Stimulated activated CD8-positive, alpha-beta memory T cell treated with anti-CD3 and anti-CD28 coated beads, Interleukin-12 subunit alpha, Interleukin-12 subunit beta, amount 100 ng/mL, for 24 hours (primary cell): Measurements from ENCODE around the gene UNC93B1.
A peak's percentile ranks its signal among the peaks of the same experiment; 100 is the strongest.

ENCODE experiments used
- DNase-seq: peaks from one replicate; pipeline ENCODE4 v3.0.0-alpha.2; 2020; ENCODE audit errors: extremely low read depth

The UNC93B1 gene

DNA sequence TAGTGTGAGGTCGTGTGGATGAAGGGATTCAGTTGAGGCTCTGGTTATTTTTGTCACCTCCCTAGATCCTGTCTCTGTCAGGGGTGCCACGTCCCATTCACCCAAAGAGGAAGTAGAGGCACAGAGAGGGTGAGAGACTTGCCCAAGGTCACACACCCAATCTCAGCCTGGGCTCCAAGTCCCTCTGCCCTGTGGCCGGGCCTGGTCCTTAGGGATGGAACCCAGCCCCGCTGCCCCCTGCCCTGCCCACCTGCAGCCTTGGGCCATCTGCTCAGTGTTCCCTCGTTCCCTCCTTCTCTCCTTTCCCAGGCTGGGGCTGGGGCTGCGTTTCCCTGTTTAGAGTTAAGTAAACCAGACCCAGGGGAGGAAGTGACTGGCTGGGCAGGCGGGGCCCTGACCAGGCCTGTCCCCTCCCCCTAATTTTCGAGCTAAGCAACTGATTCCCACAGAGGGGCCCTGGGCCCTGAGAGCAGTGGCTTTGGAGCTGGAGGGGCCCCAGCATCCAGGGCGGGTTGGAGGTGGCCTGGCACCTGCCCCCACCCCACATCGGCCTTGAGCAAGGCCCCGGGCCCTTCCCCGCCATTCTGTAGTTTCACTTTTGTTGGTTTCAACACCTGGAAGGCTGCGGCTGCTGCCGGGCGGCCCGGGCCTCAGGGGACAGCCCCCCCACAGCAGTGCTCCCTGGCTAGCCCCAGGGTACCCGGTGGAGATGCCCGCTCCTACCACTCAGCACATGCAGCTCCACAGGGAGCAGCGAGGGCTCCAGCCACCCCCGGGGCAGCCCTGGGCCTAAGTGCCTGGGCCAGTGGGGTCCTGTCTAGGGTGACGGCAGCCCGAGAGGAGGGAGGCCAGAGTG is 36.4 kb upstream of the UNC93B1 start:
- DNase-seq, result no peak

DNA sequence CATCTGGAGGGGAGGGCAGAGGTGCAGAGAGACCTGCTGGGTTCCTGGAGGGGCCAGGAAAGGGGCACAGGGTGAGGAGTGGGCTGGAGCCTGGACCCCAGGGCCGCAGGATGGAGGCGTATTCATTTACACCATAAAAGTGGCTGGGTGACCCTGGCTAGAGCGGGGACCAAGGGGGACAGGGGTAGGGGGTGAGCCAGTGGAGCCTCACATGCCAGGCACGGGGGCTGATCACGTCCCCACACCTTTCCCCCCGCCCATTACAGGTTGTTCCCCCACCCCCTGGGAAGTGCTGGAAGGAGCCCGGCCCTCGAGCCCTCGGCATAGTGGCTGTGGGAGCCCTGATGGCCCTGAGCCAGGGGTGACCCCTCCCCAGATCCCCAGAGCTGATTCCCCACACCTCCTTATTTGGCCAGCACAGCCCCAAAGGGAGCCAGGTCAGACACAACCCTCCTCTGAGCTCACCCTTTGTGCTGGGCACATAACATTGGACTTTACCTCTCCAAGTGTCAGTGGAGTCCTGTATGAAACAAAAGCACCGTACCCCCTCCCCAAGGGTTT is 35.7 kb upstream of the UNC93B1 start:
- DNase-seq, result no peak

- DNase-seq, result peak; percentile 32
Observed at GRCh38 chr11:68038718-68039525, 35.0 kb upstream of the UNC93B1 start, which contains the start of gene TCIRG1. TSS of gene TCIRG1 (plus strand) at chr11:68039025. CDS start at chr11:68041272, 2,247 bp downstream.

DNA sequence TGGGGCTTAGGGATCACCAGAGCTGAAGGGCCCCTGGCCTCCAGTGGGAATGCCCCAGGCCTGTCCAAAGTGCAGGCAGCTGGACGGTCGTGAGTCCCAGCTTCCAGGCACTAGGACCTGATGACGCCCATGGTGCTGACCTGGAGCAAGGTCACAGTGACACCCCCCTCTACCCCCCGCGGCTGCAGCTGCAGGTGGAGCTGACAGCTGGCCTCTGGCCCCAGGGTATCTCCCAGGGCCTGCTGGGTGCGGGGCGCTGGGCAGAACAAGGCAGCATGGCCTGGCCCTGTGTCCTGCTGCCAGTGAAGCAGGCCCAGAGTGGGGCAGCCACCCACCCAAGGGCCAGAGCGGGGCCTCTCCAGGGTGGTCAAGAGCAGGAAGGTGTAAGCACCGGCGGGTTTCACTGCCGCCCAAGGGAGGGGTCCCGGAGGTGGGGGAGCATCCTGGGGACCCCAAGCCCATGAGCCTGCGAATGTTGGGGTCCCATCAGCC is 34.4 kb upstream of the UNC93B1 start:
- DNase-seq, result no peak

DNA sequence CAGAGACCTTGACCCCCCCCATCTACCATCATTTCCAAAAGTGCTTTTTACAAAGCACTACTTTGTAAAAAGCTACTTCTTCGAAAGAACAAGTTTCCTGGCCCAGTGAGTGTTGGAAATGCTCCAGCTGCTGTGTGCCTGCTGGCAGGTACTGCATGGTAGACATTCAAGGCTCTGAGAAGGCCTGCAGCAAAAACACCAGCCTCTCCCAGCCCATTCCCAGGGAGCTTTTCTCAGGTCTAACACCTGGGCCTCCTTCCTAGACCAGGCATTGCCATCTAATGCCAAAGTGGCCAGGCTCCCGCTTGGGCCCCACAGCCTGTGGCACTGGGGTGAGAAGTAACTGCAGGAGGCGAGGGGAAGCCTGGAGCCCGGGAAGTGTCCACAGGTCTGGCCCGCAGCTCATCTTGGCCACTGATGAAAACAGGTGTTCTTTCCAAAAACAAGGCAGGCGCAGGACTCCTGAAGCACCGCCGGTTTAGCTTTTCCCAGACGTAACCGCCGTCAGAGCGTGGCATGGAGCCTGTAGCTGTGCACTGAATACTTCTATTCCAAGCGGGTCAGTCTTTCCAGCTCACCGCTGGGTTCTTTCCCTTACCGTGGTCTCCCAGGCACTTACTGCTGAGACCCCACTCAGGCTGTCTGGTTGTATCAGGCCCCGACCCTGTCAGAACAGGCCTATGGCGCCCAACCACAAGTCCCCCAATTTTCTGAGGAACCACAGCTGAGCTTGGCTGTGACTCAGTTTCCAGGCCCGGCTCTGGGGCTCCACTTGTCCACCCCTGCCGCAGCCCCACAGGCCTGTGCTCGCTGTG is 33.7 kb upstream of the UNC93B1 start:
- no peak for DNase-seq

DNA sequence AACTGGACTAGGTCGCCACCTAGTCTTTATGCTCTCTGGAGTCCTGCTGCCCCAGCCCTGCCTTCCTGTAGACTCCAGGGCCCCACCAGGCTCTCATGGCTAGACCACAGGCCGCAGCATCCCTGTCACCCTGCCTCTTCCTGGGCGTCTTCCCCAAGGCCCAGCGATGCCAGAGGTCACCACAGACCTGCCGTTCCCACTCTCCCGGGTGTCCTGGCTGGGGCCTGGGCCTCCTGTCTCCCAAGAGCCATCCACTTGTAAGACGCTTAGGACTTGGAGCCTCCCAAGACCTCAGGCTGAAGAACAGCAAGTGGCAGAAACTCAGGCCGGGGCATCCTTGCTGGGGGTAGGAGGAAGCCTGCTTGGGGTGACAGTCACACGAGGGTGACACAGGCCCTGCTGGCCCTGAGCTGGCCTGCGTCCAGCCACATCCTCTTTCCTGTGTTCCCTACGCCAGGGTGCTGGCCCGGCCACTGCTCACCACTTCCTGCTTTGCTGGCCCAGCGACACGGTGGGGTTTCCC is 32.9 kb upstream of the UNC93B1 start:
- DNase-seq, result no peak

- no peak for DNase-seq
Observed at GRCh38 chr11:68036141-68036716, 32.3 kb upstream of the UNC93B1 start.

DNA sequence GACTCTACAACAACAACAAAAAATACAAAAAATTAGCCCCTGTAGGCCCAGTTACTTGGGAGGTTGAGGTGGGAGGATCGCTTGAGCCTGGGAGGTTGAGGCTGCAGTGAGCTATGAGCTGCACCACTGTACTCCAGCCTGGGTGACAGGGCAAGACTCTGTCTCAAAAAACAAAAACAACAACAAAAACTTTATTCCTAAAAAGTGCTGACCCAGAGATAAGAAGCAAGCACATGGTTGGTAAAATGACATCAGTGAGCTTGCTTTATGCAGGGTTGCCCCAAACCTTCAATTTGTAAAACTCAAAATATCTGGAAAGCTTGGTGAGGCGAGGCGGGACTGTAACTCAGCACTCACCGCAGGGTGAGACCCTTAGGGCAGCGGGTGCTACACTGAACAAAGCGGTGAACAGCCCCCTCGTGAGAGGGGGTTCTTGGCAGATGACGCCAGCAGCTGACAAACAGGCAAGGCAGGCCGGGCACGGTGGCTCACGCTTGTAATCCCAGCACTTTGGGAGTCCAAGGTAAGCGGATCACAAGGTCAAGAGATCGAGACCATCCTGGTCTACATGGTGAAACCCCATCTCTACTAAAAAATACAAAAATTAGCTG is 31.5 kb upstream of the UNC93B1 start:
- no peak for DNase-seq

DNA sequence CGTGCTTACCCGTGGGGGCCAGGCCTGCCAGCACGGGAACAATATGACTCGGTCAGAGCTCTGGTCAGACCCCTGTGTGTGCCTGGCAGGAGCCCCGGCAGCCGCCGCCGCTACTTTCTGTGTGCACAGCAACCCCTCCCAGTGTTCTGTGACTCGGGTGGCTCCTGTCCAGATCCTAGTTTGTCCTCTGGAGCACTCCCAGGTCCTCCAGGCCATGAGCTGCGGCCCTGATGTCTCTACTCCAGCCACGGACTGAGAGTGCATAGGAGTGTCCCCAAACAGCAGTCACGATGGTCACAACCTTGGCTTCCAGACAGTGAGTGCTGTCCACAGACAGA is 29.8 kb upstream of the UNC93B1 start:
- no peak for DNase-seq

GRCh38 chr11:68032997-68033707 is 29.3 kb upstream of the UNC93B1 start:
- no peak for DNase-seq

- DNase-seq, result no peak
Observed at GRCh38 chr11:68032003-68032402, 28.1 kb upstream of the UNC93B1 start.

- no peak for DNase-seq
Observed at GRCh38 chr11:68031144-68031464, 27.2 kb upstream of the UNC93B1 start.

- DNase-seq, result peak; percentile 98
Observed at GRCh38 chr11:68030318-68031143, 26.6 kb upstream of the UNC93B1 start, which contains the start of gene NDUFS8. TSS of gene NDUFS8 (plus strand) at chr11:68030681. CDS start at chr11:68032152, 1,471 bp downstream.

DNA sequence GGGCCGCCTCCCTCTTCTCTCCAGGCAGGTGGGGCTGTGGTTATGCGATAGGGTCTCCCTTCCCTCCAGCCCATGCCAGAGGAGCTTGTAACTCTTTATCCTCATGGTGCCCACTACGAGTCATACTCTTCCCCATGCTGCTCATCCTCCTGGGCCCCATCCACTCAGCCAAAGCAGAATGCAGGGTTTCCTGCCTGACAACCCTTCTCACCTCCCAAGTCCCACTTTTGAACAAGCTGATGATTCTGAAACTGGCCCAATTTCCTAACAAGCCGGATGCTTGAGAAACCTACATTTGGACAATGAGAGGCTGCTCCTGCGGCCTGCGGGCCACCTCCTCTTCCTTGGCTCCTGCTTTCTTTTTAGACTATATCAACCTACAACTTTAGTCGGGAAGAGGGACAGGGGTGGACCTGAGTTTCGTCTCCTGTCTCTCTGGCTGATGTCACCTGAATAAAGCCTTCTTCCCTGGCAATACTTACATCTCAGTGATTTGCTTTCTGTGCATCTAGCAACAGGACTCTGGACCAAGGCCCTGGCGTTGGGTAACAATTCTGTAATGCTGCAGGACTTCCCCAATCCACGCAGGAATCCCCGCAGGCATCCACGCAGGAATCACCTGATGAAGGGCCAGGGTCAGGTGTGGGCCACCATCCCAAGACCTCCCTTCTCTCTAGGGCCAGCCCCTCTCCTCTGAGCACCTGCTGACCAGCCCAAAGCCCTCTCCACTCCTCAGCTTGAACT is 25.1 kb upstream of the UNC93B1 start:
- DNase-seq, result no peak

GRCh38 chr11:68027667-68028066 is 23.8 kb upstream of the UNC93B1 start:
- no peak for DNase-seq

DNA sequence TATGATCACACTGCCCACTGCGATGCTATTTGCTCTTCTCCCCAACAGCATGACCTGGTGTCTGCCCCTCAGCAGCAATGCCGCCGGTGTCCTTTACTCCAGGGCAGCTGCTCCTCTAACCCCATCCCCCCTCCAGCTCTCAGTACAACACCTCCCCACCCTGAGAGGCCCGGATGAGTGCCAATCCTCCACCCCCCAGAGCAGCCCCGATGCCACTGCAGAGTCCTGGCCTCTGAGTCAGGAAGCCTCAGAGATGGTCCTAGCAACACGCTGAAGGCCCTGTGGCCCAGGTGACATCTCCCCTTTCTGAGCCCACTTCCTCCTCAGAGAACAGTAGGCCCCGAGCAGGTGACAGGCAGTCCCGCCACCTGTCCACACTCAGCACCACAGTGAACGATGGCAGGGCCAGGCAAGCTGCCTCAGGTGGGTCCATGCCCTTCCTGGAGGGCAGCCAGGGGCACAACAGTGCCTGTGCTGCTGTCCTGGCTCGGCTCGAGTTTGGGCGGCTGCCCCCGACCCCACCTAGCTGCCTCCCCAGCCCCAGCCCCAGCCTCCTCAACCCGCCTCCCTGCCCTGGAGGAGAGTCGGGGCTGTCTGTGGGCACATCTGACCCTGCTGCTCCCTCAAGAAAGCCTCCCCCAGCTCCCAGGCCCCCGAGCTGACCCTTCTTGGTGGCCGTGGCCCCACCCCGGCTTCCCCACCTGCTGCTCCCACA is 22.7 kb upstream of the UNC93B1 start:
- DNase-seq, result no peak

DNA sequence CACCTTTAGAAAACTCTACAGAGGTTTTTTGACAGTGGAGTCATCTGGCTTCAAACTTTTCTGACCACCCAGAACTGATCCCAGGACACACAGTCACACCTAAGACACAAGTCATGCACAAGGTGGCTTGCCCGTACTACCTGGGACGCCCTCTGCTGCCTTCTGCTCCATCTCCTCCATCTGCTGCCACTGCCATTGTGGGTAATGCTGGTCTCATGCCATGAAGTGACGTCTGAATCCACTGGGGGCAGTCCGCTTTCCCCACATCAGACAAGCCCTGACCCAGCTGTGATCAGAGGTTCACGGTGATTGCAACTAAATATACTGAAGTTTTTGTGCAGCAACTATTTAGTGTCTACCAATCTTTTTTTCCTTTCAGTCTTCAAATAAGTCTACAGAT is 21.1 kb upstream of the UNC93B1 start:
- no peak for DNase-seq

GRCh38 chr11:68024508-68024907 is 20.6 kb upstream of the UNC93B1 start:
- DNase-seq, result no peak
